NCI-H146 treated with DMSO at 0.1 percent for 48 hours (cell line): Measurements from ENCODE around the gene MAP2K5.

Experiments
- DNase-seq: peaks from one replicate; lab custom pipeline; 2025; ENCODE audit not compliant: unreplicated experiment; lab: John Stamatoyannopoulos, UW

Gene MAP2K5

DNA sequence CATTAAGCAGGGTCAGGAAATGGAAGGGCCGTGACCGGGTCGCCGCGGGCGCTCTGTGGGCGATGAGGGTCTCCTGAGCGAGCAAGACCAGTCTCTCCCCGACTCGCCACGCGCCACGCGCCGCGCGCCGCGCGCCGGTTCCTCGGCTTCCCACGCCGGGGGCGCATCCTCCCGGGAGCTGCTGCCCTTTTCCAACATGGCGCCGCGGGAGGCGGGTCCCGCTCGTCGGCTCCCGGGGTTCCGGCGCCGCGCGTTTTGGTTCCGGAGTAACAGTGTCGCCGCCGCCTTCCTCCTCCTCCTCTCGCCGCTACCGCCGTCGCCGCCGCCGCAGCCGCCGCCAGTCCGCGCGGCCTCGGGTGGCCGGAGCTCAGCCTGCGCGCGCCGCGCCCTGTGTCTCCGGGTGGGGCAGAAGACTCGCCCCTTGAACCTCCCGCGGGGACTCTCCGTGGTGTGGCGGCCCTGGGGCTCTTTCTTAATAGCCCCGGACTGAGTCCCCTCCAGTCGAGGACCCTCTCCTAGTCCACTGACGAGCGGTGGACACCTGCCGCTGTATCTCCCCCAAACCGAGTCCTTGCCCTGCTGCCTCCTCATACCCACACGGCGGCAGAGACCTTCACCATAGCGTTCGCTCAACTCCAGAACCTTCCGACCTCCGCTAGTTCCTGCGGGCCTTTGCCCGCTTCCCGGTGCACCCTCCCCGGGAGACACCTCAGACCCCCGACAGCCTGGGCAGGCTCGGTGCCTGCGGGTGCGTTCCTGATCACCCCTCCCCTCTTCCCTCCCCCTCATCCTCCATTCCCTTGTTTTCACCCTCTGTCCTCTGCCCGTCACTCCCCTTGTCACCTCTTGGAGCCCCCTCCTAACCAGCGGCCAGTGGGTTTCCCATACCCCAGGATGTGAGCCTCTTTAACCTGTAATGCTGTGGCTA lies at the start of gene MAP2K5:
MAP2K5 (plus strand) TSS at position 284 of the 928 bp plus-strand sequence; CDS start at position 917, 633 bp downstream.
- DNase-seq: peak; percentile 24

DNA sequence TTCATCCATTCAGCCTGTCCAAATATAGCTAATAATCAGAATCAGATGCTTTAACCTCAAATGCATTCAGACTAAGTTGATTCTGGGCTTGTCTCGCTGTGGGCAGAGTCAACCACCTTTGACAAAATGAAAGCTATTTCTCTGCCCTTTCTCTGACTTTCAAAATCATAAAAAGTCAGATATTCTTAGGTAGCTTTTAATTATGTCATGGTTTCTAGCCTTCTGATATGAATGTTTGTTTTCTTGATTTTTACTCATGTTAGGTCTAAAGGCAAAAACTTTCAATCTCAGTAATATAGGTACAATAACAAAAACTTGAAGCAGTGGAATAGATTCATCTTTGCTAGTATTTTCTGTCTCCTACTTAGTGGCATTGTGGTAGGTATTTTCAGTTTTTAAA lies 46.9 kb upstream of the MAP2K5 start:
- DNase-seq: no peak

DNA sequence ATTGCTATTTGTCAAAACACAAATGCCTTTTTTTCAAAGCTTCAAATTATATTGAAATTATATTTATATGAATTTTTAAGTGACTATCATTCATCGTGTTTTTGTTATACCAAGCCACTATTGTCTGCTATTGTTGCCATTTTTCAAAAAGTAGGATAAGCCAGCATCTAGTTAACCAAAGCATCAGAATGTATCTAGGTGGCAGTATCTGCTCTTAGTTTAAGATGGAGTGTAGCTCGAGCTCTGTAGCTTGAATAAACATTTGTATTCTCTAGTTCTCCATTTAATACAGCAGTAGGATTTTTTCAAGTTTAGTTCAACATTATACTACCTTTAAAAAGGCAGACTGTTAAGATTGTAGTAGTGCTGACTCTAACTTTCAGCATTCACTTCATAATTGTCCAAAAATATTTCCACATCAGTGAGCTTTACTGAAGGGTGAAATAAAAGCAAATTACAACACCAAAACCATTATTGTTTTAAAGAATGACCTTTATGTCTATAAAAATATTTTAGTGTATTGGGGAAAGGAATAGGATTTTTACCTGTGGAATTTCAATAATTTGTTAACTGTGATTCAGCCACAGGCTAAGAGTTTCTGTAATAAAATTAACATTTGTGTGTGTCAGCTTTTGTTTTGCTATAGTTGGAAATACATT lies 41.2 kb upstream of the MAP2K5 start:
- peak; percentile 1 for DNase-seq

DNA sequence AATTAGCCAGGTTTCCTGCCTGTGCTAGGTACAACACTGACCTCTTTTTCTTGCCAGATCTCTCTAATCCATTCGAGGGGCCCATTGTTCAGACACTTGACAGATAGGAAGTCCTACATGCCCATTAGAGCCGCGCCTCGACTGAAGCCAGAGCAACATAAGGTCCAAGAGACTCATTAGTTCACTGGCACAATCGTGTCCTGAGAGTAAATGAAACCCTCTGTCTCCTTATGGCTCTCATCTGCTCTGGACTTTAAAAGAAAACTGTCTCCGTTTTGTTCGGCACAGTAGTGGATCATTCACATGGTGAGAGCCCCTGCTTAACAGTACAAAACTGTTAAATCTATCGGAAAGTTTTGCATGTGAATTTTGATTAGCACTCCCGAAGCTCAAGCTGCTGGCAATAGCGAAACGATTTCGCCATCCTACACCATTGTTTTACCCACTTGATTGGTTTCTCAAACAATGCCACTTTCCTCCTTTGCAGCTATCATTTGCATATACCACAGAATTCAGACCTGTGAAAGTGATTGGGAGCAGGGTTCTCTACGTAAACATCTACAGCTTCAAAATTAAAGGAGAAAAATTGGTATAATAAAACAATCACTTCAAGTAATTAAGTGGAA lies 40.6 kb upstream of the MAP2K5 start:
- DNase-seq: no peak

DNA sequence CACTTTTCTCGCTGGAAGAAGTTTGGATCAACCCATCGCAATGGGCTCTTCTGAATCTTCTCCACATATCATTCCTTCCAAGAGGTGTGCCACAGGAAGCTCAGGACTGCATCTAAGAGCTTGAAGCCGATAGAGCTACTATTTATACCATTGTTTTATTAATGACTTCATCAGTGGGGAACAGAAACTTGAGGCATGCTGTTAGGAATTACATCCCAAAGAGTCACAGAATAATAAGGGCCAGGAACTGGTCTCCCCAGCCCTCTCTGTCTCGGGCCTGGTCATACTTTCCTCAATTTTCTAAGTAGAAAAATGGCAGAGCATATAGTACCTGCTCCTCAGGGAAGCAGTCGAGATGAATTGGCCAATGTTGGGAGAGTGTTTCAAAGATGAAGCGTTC lies 38.4 kb upstream of the MAP2K5 start:
- DNase-seq: no peak

DNA sequence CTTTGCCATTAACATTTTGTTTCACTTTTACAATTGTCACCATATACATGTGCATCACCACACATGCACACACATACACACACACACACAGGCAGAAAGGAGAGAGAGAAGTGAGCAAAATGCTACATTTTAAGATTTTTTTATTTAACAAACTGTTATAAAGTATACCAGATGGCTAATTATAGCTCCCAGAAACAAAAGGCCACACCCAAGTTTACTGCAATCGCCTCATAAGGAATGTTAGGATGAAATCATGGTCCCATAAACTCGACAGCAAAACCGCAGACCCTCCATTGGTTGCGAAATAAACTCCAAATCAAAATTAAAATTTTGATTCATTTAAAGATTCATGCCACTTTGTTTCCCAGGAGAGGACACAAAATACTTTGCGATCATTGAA lies 37.7 kb upstream of the MAP2K5 start:
- no peak for DNase-seq

DNA sequence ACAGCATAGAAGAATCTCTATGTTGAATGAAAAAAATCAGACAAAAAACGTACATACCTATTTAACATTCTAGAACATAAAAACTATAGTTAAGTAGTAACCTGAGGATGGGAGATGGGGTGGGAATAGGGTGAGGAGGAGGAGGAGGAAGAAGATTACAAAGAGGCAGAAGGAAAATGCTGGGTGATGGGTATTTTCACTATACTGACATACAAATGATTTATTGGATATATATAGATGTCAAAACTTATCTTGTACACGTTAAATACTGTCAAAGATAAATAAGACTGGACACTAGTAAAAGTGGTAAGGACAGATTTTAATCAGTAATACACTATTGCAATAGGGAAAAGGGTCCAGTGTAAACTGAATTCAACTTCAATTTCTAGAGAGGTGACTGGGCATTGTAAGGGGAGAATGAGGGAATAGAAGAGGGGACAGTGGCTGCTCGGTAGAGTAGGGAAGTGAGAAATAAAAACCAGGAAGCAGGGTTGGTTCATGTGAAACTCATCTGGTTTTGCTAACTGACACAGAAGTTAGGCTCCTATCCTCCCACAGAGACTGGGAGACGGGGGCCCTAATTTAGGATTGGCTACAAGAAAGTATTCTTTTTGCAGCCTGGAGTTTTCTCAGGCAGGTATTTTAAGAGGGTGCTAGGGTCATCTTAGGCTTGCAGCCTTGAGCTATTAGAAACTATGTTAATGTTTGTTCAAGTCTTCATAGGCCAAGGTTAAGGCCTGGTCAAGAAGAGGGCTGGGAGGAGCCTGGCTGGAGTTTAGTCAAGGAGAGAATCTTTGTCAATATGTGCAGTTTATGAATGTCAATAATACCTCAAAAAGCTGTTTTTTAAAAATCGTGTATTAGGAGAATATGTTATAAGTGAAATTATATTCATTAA lies 36.6 kb upstream of the MAP2K5 start:
- no peak for DNase-seq

DNA sequence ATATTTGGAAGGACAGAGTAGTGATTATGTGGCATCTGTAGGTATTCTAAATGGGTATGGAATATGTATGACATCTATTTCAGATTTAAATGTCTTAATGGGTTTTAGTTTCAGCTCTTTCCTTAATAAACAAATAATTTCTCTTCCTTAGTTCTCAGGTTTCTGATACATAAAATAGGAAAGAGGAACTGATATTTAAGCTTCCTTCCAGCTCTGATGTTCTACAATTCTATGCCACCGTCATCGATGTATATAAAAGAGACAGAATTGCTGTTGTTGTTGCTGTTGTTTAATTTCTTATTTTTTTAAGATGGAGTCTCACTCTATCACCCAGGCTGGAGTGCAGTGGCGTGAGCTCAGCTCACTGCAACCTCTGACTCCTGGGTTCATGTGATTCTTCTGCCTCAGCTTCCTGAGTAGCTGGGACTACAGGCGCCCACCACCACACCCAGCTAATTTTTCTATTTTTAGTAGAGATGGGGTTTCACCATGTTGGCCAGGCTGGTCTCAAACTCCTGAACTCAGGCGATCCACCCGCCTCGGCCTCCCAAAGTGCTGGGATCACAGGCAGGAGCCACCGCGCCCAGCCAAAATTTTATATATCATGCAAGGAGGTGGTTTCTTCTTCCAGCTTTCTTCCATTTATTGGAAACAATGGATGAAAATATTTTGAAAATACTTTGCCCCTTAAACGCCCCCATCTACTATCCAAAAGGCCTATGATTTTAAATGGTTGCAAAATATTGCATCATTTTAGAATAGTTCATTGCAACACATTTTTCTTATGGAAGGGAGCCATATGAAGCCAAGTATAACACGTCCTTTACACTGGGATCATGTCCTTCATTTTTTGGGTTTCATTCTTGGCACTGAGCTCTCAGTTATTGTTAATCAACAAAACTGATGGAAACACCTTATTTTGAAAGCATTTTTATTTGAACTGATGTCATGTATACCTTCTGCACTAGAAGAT lies 35.4 kb upstream of the MAP2K5 start:
- DNase-seq: no peak

DNA sequence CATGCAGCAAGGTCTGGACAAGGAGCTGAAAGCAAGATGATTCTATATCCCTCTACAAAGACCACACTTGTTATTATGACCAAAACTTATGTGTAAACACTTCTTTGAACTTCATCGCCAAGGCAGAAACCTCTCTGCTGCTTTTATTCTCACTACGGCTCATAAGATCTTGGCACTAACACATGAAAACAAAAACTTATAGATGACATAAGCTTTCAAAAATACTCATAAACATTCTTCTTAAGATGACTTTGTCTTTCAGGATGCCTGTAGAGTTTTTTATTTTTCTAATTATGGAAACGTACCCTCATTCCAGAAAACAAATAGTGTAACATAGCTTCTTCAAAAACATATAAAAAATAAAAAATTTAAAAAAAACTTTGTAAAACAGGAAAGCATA lies 34.1 kb upstream of the MAP2K5 start:
- DNase-seq: no peak

DNA sequence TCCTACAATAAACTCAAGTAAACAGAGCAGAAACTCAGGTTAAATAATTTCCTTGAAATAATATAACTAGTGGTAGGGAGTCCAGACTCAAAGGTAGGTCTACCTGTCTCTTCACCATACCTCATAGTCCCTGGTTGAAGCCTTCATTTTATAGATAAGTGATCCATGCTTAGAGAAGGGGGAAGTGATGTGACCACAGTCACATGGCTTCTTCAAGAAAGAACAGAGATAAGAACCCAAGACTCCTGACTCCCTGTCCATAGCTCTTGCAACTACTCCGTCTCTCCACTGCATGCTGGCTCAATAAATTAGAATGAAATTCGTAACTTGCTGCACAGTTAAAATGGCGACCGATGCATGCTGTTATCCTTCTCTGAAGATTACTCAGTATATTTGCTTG lies 32.6 kb upstream of the MAP2K5 start:
- DNase-seq: no peak

DNA sequence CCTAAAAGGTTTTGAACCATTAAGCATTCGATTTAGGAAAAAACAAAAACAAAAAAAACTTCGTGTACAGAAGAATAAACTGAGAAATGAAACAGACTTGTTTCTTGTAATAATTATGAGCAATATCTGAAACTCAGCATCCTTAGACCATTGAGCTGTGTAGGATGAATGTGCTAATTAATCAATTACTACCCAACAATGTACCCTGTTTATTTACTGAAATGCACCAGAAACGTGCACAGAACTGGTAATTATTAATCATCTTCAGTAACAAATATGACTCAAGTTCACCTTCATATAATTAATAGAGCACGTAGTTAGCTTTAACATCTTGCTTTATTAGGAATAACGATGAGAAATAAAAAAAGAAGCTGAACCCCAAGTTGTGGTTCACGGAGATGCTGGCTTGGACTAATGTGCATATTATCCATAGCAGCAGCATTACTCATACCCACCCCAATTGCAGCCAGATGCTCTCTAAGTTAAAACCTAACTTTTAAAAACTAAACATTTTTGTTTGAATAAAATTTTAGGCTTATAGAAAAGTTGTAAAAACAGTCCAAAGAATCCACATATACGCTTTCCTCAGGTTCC lies 31.8 kb upstream of the MAP2K5 start:
- no peak for DNase-seq

DNA sequence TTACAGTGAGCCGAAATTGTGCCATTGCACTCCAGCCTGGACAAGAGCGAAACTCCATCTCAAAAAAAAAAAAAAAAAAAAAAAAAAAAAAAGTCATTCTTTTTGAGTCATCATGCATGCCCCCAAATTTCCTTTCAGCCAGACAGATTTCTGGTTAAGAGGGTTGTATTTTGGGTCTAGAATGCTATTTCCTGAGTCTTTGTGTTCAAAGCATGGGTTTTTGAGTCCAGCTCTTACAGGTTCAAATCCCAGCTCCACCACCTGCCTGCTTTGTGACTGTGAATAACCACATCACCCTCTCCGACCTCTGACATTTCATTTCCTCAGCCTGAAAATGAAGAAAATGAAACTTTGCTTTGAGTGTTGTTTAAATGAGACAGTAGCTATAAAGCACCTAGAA lies 30.9 kb upstream of the MAP2K5 start:
- no peak for DNase-seq

DNA sequence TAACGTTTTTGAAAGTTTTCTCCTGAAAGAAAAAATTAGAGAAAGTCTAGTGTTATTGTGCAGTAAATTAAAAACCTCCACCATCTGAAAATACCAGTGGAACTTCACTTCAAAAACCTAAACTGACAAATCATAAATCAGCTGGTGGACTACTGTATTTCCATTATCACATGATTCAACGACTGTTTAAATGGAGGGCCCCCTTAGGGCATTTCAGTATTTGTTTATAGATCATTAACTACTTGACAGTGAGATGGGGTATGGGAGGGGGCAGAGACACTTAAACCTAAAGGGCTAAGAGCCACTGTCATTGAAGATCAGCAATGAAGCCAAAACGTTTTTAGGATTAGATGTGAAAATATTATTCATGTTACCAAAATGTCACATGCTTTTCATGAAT lies 30.4 kb upstream of the MAP2K5 start:
- peak; percentile 54 for DNase-seq

DNA sequence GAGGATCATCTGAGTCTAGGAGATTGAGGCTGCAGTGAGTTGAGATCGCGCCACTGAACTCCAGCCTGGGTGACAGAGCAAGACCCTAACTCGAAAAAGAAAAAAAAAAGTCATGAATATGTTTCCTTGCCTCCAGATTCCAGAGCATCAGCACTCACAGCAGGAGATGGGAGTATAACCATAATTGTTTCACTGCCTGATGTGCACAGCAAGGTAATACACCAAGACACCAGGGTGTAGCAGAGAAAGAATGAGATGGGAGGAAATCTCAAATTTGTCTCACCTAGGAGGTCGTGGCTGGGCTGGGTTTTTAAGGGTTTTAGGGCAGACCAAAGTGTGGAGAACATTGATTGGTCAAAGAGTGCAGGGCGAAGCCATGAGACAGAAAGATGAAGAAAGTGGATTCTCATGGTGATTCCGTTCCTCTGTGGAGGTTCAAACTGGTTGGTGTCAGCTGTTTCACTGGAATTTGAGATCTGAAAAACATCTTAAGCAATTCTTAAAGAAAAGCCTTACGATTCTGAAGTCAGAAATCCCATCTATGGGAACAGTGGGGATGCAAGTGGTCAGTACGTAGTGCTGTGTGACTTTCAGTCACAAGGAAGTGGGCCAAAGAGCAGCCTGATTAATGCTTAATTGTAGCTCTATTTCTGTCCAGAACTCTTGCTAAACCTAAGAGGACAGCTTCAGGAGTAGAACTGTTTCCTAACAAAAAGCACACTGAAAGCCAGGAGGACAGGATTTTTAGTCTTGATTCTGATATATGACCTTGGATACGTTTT lies 29.4 kb upstream of the MAP2K5 start:
- no peak for DNase-seq

DNA sequence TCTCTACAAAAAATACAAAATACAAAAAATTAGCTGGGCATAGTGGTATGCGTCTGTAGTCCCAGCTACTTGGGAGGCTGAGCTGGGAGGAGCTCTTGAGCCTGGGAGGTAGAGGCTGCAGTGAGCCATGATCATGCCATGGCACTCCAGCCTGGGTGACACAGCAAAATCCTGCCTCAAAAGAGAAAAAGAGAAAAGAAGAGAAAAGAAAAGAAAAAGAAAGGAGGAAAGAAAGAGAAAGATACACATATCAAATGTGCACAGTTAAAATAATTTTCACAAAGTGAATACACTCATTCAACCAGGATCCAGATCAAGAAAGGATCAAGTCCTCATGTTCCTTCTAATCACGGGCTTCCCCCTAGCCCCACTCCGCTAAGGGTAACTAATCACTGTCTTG lies 27.4 kb upstream of the MAP2K5 start:
- no peak for DNase-seq

DNA sequence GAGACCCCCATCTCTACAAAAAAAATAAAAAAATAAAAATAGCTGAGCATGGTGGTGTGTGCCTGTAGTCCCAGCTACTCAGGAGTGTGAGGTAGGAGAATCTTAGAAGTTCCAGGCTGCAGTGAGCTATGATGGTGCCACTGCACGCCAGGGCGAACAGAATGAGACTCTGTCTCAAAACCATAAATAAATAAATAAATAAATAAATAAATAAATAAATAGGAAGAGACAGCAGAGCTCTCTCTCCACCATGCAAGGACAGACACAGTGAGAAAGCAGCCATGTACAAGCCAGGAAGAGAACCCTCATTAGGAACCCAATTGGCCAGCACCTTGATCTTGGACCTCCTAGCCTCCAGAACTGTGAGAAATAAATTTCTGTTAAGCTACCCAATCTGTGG lies 26.9 kb upstream of the MAP2K5 start:
- DNase-seq: no peak

DNA sequence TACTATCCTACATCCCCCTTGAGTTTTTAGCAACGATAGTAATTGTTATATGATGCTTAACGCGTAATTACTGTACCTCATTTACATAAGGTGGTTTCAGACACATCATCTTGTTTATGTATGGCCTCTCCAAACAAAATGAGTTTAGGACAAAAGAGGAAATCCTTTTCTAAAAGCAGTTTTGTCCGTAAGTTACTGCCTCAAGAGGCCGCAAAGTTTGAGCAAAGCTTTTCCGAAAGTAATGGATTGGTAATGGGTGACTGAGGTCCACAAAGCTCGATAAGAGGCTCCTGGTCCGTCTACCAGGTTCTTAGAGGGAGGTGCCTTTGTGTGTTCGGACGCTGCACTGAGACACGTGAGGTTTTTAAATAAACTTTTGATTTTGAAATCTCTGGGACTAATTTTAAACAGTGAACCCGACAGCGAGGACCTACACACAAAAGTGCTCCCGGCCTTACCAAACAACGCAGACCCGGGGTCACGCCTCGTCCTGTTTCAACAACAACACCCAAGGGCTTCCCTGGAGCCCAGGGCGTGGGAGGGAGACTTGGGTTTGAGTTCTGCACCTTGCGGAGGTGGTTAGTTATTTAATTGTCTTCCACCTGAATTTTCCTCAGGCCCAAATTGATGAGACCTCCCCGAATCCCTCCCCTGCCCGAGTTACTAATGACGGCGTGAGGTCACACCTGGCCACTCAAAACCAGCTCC lies 22.0 kb upstream of the MAP2K5 start:
- DNase-seq: no peak
